Smooth muscle cell (in vitro differentiated cells): Measurements from ENCODE around the gene MYBL2. TPM values are rescaled to one million over a fixed set of nuclear protein-coding genes. Genes with fewer than 3 reads are reported as not detected.

Source experiments
- DNase-seq: peaks from one replicate; lab custom pipeline; 2025; ENCODE audit not compliant: unreplicated experiment; lab: John Stamatoyannopoulos, UW
- H2AFZ ChIP-seq: fragments of 200-600 bp; sonication (generic); 2 replicates; pipeline ENCODE4 v1.6.0; 2016; ENCODE audit warnings: antibody characterized with exemption, low read depth, mild to moderate bottlenecking
- H3F3A ChIP-seq: fragments of 200-600 bp; sonication (generic); 2 replicates; pipeline ENCODE4 v1.6.0; 2017; ENCODE audit warnings: antibody characterized with exemption, low read depth
- H3K27ac ChIP-seq: fragments of 200-600 bp; sonication (generic); 2 replicates; pipeline ENCODE4 v1.5.1; 2016; ENCODE audit warnings: low read depth, mild to moderate bottlenecking
- H3K27me3 ChIP-seq: fragments of 200-600 bp; sonication (generic); 2 replicates; pipeline ENCODE4 v1.6.1; 2016; ENCODE audit warnings: low read depth, mild to moderate bottlenecking
- H3K36me3 ChIP-seq: fragments of 200-600 bp; sonication (generic); 2 replicates; pipeline ENCODE4 v1.5.1; 2016; ENCODE audit warnings: low read depth
- H3K4me1 ChIP-seq: fragments of 200-600 bp; sonication (generic); 2 replicates; pipeline ENCODE4 v1.5.1; 2016; ENCODE audit warnings: low read depth
- H3K4me2 ChIP-seq: fragments of 200-600 bp; sonication (generic); 2 replicates; pipeline ENCODE4 v1.6.0; 2016; ENCODE audit warnings: mild to moderate bottlenecking
- H3K4me3 ChIP-seq: fragments of 200-600 bp; sonication (generic); 2 replicates; pipeline ENCODE4 v1.5.1; 2016; ENCODE audit warnings: mild to moderate bottlenecking
- H3K79me2 ChIP-seq: fragments of 200-600 bp; sonication (generic); 2 replicates; pipeline ENCODE4 v1.6.0; 2016; ENCODE audit warnings: low read depth, mild to moderate bottlenecking
- H3K9ac ChIP-seq: fragments of 200-600 bp; sonication (generic); 2 replicates; pipeline ENCODE4 v1.6.0; 2016; ENCODE audit warnings: low read depth
- H3K9me3 ChIP-seq: fragments of 200-600 bp; sonication (generic); replicated peaks from 2 replicates; pipeline ENCODE4 v1.5.1; 2016; ENCODE audit warnings: low read depth
- H4K20me1 ChIP-seq: fragments of 200-600 bp; sonication (generic); 2 replicates; pipeline ENCODE4 v1.6.0; 2016; ENCODE audit warnings: low read depth
- CTCF ChIP-seq: fragments of 200-600 bp; sonication (generic); IDR thresholded peaks from 2 replicates; pipeline ENCODE4 v1.5.1; 2017; ENCODE audit warnings: borderline replicate concordance, mild to moderate bottlenecking, antibody characterized with exemption; ENCODE audit not compliant: insufficient read depth, poor library complexity, severe bottlenecking
- WGBS: methylation state at CpG from one replicate; pipeline ENCODE4 v1.1.7; 2016; ENCODE audit warnings: low lambda C conversion rate; 5-methylcytosine and 5-hydroxymethylcytosine counted together
- polyA plus RNA-seq: library from polyadenylated mRNA; unstranded; fragments of >200 nt; fragmentation: Nextera tagmentation; extraction: Ambion mirVana; gene quantifications from 2 replicates; pipeline ENCODE4 v1.2.1, GENCODE V29; 2016
- total RNA-seq: library from RNA; depleted of rRNA; stranded (reverse); fragments of >200 nt; gene quantifications from 2 replicates; pipeline ENCODE4 v1.2.3, GENCODE V29; 2014

Gene MYBL2
- total and polyA plus RNA-seq, 2 experiments from 2014 or later = 8.6 to 26.2 TPM

DNA sequence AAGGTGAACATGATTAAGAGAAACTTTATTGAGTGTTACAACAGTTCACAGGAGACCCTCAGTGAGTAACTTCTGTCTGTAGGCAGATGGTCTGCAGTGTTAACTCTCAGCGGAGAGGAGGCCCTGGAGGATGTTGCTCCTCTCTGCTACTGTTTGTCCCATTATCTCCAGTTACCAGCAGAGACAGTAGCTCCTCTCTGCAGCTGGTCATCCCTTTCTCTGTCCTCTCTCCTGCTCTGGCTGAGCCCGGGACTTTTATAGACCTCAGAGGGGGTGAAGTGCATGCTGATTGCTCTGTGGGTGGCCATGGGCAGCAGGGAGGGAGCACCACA, 54.1 kb downstream of the MYBL2 start:
- DNase-seq = no peak
- Histone ChIP-seq H3K9me3 (no peaks in the 10 kb centered on the region), H4K20me1 (no peaks in the 10 kb centered on the region), H3K4me2 (no peak overlapping the region), H3K4me1 (no peaks in the 10 kb centered on the region), H3F3A (no peaks in the 10 kb centered on the region), H3K27me3 (no peaks in the 10 kb centered on the region), H2AFZ (no peak overlapping the region), H3K27ac (no peak overlapping the region), H3K9ac (no peak overlapping the region), H3K36me3 (no peaks in the 10 kb centered on the region), H3K79me2 (no peaks in the 10 kb centered on the region), H3K4me3 (no peak overlapping the region)
- WGBS = 0% methylated on average over 2 of the region's 2 CpGs
- TF ChIP-seq CTCF = no peak

DNA sequence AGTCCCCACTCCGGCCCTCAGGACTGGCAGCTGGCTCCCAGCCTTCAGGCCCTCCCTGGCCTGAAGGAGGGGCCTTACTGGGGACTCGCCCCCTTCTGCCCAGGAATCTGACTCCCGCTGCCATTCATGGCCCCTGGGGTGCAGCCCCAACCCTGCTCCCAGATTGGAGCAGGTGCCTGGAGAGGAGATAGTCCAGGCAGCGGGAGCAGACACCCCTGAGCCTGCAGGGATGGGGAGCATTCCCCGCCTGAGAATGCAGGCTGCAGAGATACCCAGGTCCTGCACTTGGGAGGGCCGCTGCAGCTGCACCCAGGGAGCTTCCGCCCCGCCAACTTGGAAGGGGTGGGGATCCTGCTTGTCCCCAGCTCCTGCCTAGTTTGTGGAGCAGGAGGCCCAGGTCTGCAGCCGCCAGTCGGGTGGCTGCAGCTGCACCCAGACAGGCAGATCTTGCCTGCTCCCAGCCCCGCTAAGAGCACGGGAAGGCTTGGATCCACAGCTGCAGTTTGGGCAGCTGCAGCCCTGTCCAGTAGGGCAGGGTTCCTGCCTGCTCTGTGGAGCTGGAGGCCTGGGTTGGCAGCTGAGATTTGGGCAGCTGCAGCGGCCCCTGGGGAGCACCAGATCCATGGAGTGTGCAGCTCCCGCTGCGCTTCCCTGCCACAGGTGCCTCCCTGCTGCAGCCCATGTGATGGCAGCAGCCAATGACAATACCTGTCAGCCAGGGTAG, 54.7 kb downstream of the MYBL2 start:
- Histone ChIP-seq H3K4me2 (no peak overlapping the region), H3K79me2 (no peaks in the 10 kb centered on the region), H3K4me1 (no peaks in the 10 kb centered on the region), H3F3A (no peaks in the 10 kb centered on the region), H3K9me3 (no peaks in the 10 kb centered on the region), H3K9ac (no peak overlapping the region), H4K20me1 (no peaks in the 10 kb centered on the region), H3K4me3 (no peak overlapping the region), H3K36me3 (no peaks in the 10 kb centered on the region), H2AFZ (no peak overlapping the region), H3K27ac (no peak overlapping the region), H3K27me3 (no peaks in the 10 kb centered on the region)
- no peak for TF ChIP-seq CTCF
- WGBS = 74% methylated on average over 14 of the region's 15 CpGs
- DNase-seq = no peak

DNA sequence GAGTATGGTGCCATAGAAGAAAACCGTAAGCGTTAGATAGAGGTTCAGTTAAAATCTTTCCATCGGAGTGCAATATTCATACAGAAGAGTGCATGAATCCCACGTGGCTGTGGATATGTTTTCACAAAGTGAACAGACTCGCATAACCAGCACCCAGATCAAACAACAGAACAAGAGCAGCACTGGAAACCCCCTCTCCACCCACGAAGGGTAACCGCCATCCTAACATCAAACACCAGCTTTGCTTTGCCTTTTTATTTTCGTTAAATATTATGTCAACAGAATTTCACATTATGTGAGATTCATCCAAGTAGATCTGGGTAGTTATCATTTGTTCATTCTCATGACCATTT, 55.2 kb downstream of the MYBL2 start:
- H3F3A ChIP-seq = no peaks in the 10 kb centered on the region
- no peak for DNase-seq
- H3K79me2 ChIP-seq = no peaks in the 10 kb centered on the region
- H3K4me2 ChIP-seq = no peak overlapping the region
- no peak overlapping the region for H3K9ac ChIP-seq
- no peaks in the 10 kb centered on the region for H4K20me1 ChIP-seq
- no peak overlapping the region for H3K4me3 ChIP-seq
- no peaks in the 10 kb centered on the region for H3K4me1 ChIP-seq
- H3K36me3 ChIP-seq = no peaks in the 10 kb centered on the region
- WGBS = 80% methylated on average over 8 of the region's 8 CpGs
- H3K27ac ChIP-seq = no peak overlapping the region
- no peaks in the 10 kb centered on the region for H3K27me3 ChIP-seq
- TF ChIP-seq CTCF = no peak
- no peaks in the 10 kb centered on the region for H3K9me3 ChIP-seq
- H2AFZ ChIP-seq = no peak overlapping the region

GRCh38 chr20:43723186-43723585, 56.3 kb downstream of the MYBL2 start:
- no peak overlapping the region for H3K4me3 ChIP-seq
- WGBS = 89% methylated on average over 4 of the region's 4 CpGs
- H3K9me3 ChIP-seq = no peaks in the 10 kb centered on the region
- no peak overlapping the region for H3K9ac ChIP-seq
- H3K27ac ChIP-seq = no peak overlapping the region
- no peak for DNase-seq
- H3K27me3 ChIP-seq = no peaks in the 10 kb centered on the region
- no peaks in the 10 kb centered on the region for H4K20me1 ChIP-seq
- H3K36me3 ChIP-seq = no peaks in the 10 kb centered on the region
- no peaks in the 10 kb centered on the region for H3K79me2 ChIP-seq
- no peaks in the 10 kb centered on the region for H3F3A ChIP-seq
- H2AFZ ChIP-seq = no peak overlapping the region
- H3K4me1 ChIP-seq = no peaks in the 10 kb centered on the region
- H3K4me2 ChIP-seq = no peak overlapping the region
- no peak for TF ChIP-seq CTCF
